GM11168 (cell line): ENCODE results near the gene KRTAP3-2.

ENCODE experiments used
- in situ Hi-C: fragments of 300-500 bp; cut with MboI; formaldehyde crosslinking; loops from one replicate; pipeline ENCODE4 v1.12.0; 2022; ENCODE audit warnings: low sequenced_read_pairs; ENCODE audit not compliant: unreplicated experiment

KRTAP3-2 gene

GRCh38 chr17:41012326-41013120 is 12.8 kb upstream of the KRTAP3-2 start:
- in situ Hi-C loops, result no loop called here

GRCh38 chr17:41010441-41010840 is 10.7 kb upstream of the KRTAP3-2 start:
- in situ Hi-C loops, result no loop called here

- in situ Hi-C loops, result no loop called here
Observed at GRCh38 chr17:41009936-41010335, 10.2 kb upstream of the KRTAP3-2 start.

GRCh38 chr17:41009301-41009760 is 9.6 kb upstream of the KRTAP3-2 start:
- in situ Hi-C loops, result no loop called here

GRCh38 chr17:41008811-41009210 is 9.1 kb upstream of the KRTAP3-2 start, which contains the start of gene KRTAP3-1:
Gene KRTAP3-1, minus strand, starts transcription at chr17:41009128. Its CDS starts 54 bp downstream, at chr17:41009074.
- in situ Hi-C loops, result no loop called here

- in situ Hi-C loops, result no loop called here
Observed at GRCh38 chr17:41004397-41004796, 4.7 kb upstream of the KRTAP3-2 start.

GRCh38 chr17:41003926-41004325 is 4.2 kb upstream of the KRTAP3-2 start:
- in situ Hi-C loops, result no loop called here

- in situ Hi-C loops, result no loop called here
Observed at GRCh38 chr17:41002814-41003213, 3.1 kb upstream of the KRTAP3-2 start.

- in situ Hi-C loops, result no loop called here
Observed at GRCh38 chr17:41001795-41002194, 2.1 kb upstream of the KRTAP3-2 start.

GRCh38 chr17:40997361-40997760 is 2.3 kb downstream of the KRTAP3-2 start:
- in situ Hi-C loops, result no loop called here

GRCh38 chr17:40996829-40997228 is 2.9 kb downstream of the KRTAP3-2 start:
- in situ Hi-C loops, result no loop called here

GRCh38 chr17:40995116-40995515 is 4.6 kb downstream of the KRTAP3-2 start:
- in situ Hi-C loops, result no loop called here

GRCh38 chr17:40993839-40994238 is 5.9 kb downstream of the KRTAP3-2 start, which contains the start of gene KRTAP3-3:
Gene KRTAP3-3, minus strand, starts transcription at chr17:40994164. Its CDS starts 67 bp downstream, at chr17:40994097.
- in situ Hi-C loops, result no loop called here

- in situ Hi-C loops, result no loop called here
Observed at GRCh38 chr17:40993084-40993483, 6.6 kb downstream of the KRTAP3-2 start.

- in situ Hi-C loops, result no loop called here
Observed at GRCh38 chr17:40992666-40993065, 7.0 kb downstream of the KRTAP3-2 start.

- in situ Hi-C loops, result no loop called here
Observed at GRCh38 chr17:40986920-40987319, 12.8 kb downstream of the KRTAP3-2 start.

GRCh38 chr17:40984226-40984625 is 15.5 kb downstream of the KRTAP3-2 start, which contains the start of gene KRT40:
Gene KRT40, minus strand, starts transcription at chr17:40984326. Its CDS starts 53 bp downstream, at chr17:40984273.
- in situ Hi-C loops, result no loop called here

GRCh38 chr17:40981115-40981514 is 18.6 kb downstream of the KRTAP3-2 start:
- in situ Hi-C loops, result no loop called here

GRCh38 chr17:40980596-40980995 is 19.1 kb downstream of the KRTAP3-2 start:
- in situ Hi-C loops, result no loop called here

- in situ Hi-C loops, result no loop called here
Observed at GRCh38 chr17:40980117-40980516, 19.6 kb downstream of the KRTAP3-2 start.

- in situ Hi-C loops, result no loop called here
Observed at GRCh38 chr17:40978575-40979151, 21.0 kb downstream of the KRTAP3-2 start.
